ENCODE results near the gene SLC10A2.

Gene SLC10A2

DNA sequence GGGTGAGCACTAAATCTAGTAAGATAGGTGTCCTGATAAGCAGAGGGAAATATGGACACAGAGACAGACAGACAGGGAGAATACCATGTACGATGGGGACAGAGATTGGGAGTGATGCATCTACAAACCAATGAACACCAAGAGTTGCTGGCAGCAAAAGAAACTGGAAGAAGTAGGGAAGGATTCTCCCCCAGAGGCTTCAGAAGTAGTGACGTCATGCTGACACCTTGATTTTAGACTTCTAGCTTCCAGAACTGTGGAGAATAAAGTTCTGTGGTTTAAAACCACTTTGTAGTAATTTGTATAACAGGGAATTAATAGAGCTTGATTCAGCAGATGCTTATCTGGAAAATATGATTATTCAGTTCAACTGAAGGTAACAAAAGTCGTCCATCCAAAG is 66.1 kb downstream of the SLC10A2 start:
- H3K9me3 ChIP-seq (ENCODE audit: severe bottlenecking): no peaks in the 10 kb centered on the region
- H3K27ac ChIP-seq (ENCODE audit: poor library complexity, severe bottlenecking): no peak overlapping the region
- DNase-seq (ENCODE audit: low spot score): no peak
- H3K27me3 ChIP-seq (ENCODE audit: insufficient read depth, poor library complexity, severe bottlenecking): no peaks in the 10 kb centered on the region
- TF ChIP-seq, protein P1, sequence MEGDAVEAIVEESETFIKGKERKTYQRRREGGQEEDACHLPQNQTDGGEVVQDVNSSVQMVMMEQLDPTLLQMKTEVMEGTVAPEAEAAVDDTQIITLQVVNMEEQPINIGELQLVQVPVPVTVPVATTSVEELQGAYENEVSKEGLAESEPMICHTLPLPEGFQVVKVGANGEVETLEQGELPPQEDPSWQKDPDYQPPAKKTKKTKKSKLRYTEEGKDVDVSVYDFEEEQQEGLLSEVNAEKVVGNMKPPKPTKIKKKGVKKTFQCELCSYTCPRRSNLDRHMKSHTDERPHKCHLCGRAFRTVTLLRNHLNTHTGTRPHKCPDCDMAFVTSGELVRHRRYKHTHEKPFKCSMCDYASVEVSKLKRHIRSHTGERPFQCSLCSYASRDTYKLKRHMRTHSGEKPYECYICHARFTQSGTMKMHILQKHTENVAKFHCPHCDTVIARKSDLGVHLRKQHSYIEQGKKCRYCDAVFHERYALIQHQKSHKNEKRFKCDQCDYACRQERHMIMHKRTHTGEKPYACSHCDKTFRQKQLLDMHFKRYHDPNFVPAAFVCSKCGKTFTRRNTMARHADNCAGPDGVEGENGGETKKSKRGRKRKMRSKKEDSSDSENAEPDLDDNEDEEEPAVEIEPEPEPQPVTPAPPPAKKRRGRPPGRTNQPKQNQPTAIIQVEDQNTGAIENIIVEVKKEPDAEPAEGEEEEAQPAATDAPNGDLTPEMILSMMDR (IDR thresholded peaks at IDR 0.05; ENCODE audit: poor library complexity, severe bottlenecking): no peak
- H3K36me3 ChIP-seq (ENCODE audit: low read depth): no peaks in the 10 kb centered on the region
- ATAC-seq (ENCODE audit: low read depth): no peak
- no peaks in the 10 kb centered on the region for H3K4me1 ChIP-seq (ENCODE audit: insufficient read depth, poor library complexity, severe bottlenecking)
- H3K4me3 ChIP-seq (ENCODE audit: severe bottlenecking): no peak overlapping the region

DNA sequence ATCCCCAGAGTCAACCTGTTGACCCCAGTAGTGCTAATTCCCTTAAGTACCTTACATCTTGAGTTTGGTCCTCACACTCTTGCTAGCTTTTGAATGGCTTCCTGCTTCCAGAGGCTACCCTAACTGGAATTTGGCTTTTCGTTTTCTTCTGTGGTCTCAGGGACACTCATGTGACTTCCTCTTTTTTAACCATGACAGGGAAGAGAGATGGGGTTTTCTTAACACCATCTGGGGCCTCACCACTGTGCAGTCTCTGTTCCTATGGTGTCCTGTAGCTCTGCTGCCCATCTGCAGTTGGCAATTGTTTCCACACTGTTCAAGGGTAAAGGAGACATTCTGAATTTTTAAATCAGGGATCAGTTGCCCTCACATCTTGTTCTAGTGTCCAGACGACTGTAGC is 66.7 kb downstream of the SLC10A2 start:
- no peaks in the 10 kb centered on the region for H3K36me3 ChIP-seq (ENCODE audit: low read depth)
- no peaks in the 10 kb centered on the region for H3K4me1 ChIP-seq (ENCODE audit: insufficient read depth, poor library complexity, severe bottlenecking)
- no peak for ATAC-seq (ENCODE audit: low read depth)
- H3K9me3 ChIP-seq (ENCODE audit: severe bottlenecking): no peaks in the 10 kb centered on the region
- no peak for DNase-seq (ENCODE audit: low spot score)
- H3K27me3 ChIP-seq (ENCODE audit: insufficient read depth, poor library complexity, severe bottlenecking): no peaks in the 10 kb centered on the region
- no peak overlapping the region for H3K4me3 ChIP-seq (ENCODE audit: severe bottlenecking)
- TF ChIP-seq, protein P1 (IDR thresholded peaks at IDR 0.05; ENCODE audit: poor library complexity, severe bottlenecking): no peak
- no peak overlapping the region for H3K27ac ChIP-seq (ENCODE audit: poor library complexity, severe bottlenecking)

Measured in RWPE2 (cell line).